Urinary bladder (tissue), 4 donors: ENCODE data around the gene RPL18A. TPM values are rescaled to one million over a fixed set of nuclear protein-coding genes. Genes with fewer than 3 reads are reported as not detected.

Source experiments
- DNase-seq: peaks from one replicate; pipeline ENCODE4 v3.0.0-alpha.2; 2015; ENCODE audit errors: extremely low spot score
- H3K27ac ChIP-seq: one replicate; pipeline ENCODE4 v1.5.1; 2013; ENCODE audit warnings: low read depth, mild to moderate bottlenecking, moderate library complexity
- H3K36me3 ChIP-seq: one replicate; pipeline ENCODE4 v1.6.1; 2013; ENCODE audit warnings: mild to moderate bottlenecking, moderate library complexity; ENCODE audit not compliant: insufficient read depth
- H3K4me1 ChIP-seq: one replicate; pipeline ENCODE4 v1.6.1; 2013; ENCODE audit warnings: mild to moderate bottlenecking, moderate library complexity; ENCODE audit not compliant: insufficient read depth
- H3K4me3 ChIP-seq: one replicate; pipeline ENCODE4 v1.5.1; 2013; ENCODE audit warnings: low read depth, low read length
- WGBS: extraction: QIAGEN DNeasy Blood & Tissue Kit; methylation state at CpG from one replicate; pipeline ENCODE4 v1.1.7; 2013; 5-methylcytosine and 5-hydroxymethylcytosine counted together
- polyA plus RNA-seq: library from polyadenylated mRNA; stranded (reverse); fragments of 200-250 nt; gene quantifications from one replicate; pipeline ENCODE4 v1.2.3, GENCODE V29; 2013
- total RNA-seq: library from RNA; depleted of rRNA; stranded (reverse); fragments of >200 nt; gene quantifications from one replicate; pipeline ENCODE4 v1.2.3, GENCODE V29; 2014
- donor health status: healthy with polysubstance abuse.
- donor health status: healthy.

RPL18A gene
- total and polyA plus RNA-seq, 2 donors, result 531 to 2,929 TPM

- Histone ChIP-seq H3K4me3 (no peak overlapping the region), H3K4me1 (no peaks in the 10 kb centered on the region), H3K27ac (no peak overlapping the region), H3K36me3 (no peaks in the 10 kb centered on the region)
- WGBS, result 49% methylated on average over 6 of the region's 6 CpGs
- DNase-seq, result no peak
Observed at GRCh38 chr19:17868669-17869068, 9.0 kb downstream of the RPL18A start.

GRCh38 chr19:17869114-17869608 is 9.5 kb downstream of the RPL18A start:
- Histone ChIP-seq H3K4me1 (no peaks in the 10 kb centered on the region), H3K36me3 (no peaks in the 10 kb centered on the region), H3K4me3 (no peak overlapping the region), H3K27ac (no peak overlapping the region)
- WGBS, result 35% methylated on average over 11 of the region's 11 CpGs
- no peak for DNase-seq

- Histone ChIP-seq H3K4me3 (no peak overlapping the region), H3K4me1 (no peaks in the 10 kb centered on the region), H3K27ac (no peak overlapping the region), H3K36me3 (no peaks in the 10 kb centered on the region)
- WGBS, result 58% methylated on average over 10 of the region's 10 CpGs
- DNase-seq, result no peak
Observed at GRCh38 chr19:17871032-17871877, 11.5 kb downstream of the RPL18A start.

GRCh38 chr19:17871878-17872250 is 12.2 kb downstream of the RPL18A start, which contains the start of gene SLC5A5:
SLC5A5 (plus strand) TSS chr19:17871945; CDS start chr19:17872320, 375 bp downstream.
- no peaks in the 10 kb centered on the region for H3K36me3 ChIP-seq
- H3K4me1 ChIP-seq, result no peaks in the 10 kb centered on the region
- WGBS, result 3% methylated on average over 26 of the region's 26 CpGs
- no peak for DNase-seq
- H3K4me3 ChIP-seq, result no peak within 1 kb of the TSS
- H3K27ac ChIP-seq, result no peak within 1 kb of the TSS

GRCh38 chr19:17872251-17873001 is 12.7 kb downstream of the RPL18A start:
- Histone ChIP-seq H3K4me1 (no peaks in the 10 kb centered on the region), H3K4me3 (no peak overlapping the region), H3K27ac (no peak overlapping the region), H3K36me3 (no peaks in the 10 kb centered on the region)
- 5% methylated on average over 61 of the region's 61 CpGs for WGBS
- DNase-seq, result no peak

GRCh38 chr19:17873786-17874757 is 14.4 kb downstream of the RPL18A start:
- no peak overlapping the region for H3K27ac ChIP-seq
- H3K4me3 ChIP-seq, result no peak overlapping the region
- H3K4me1 ChIP-seq, result no peaks in the 10 kb centered on the region
- no peaks in the 10 kb centered on the region for H3K36me3 ChIP-seq
- DNase-seq, result no peak
- 7% methylated on average over 63 of the region's 63 CpGs for WGBS

GRCh38 chr19:17874758-17875135 is 15.0 kb downstream of the RPL18A start:
- Histone ChIP-seq H3K4me3 (no peak overlapping the region), H3K36me3 (no peaks in the 10 kb centered on the region), H3K27ac (no peak overlapping the region), H3K4me1 (no peaks in the 10 kb centered on the region)
- no peak for DNase-seq
- WGBS, result 85% methylated on average over 9 of the region's 9 CpGs

- H3K4me3 ChIP-seq, result no peak overlapping the region
- no peaks in the 10 kb centered on the region for H3K36me3 ChIP-seq
- no peaks in the 10 kb centered on the region for H3K4me1 ChIP-seq
- 89% methylated on average over 16 of the region's 16 CpGs for WGBS
- no peak for DNase-seq
- H3K27ac ChIP-seq, result no peak overlapping the region
Observed at GRCh38 chr19:17877696-17878095, 18.0 kb downstream of the RPL18A start.

- WGBS, result 77% methylated on average over 7 of the region's 7 CpGs
- no peak overlapping the region for H3K27ac ChIP-seq
- H3K4me1 ChIP-seq, result no peaks in the 10 kb centered on the region
- no peaks in the 10 kb centered on the region for H3K36me3 ChIP-seq
- no peak for DNase-seq
- H3K4me3 ChIP-seq, result no peak overlapping the region
Observed at GRCh38 chr19:17879466-17879865, 19.8 kb downstream of the RPL18A start.

GRCh38 chr19:17881701-17882100 is 22.0 kb downstream of the RPL18A start:
- Histone ChIP-seq H3K4me3 (no peak overlapping the region), H3K27ac (no peak overlapping the region), H3K36me3 (no peaks in the 10 kb centered on the region), H3K4me1 (no peaks in the 10 kb centered on the region)
- 69% methylated on average over 7 of the region's 7 CpGs for WGBS
- DNase-seq, result no peak

- no peaks in the 10 kb centered on the region for H3K4me1 ChIP-seq
Observed at GRCh38 chr19:17883627-17884410, 24.1 kb downstream of the RPL18A start.

GRCh38 chr19:17886515-17886914 is 26.8 kb downstream of the RPL18A start:
- H3K4me3 ChIP-seq, result no peak overlapping the region
- H3K36me3 ChIP-seq, result no peaks in the 10 kb centered on the region
- no peak overlapping the region for H3K27ac ChIP-seq
- DNase-seq, result no peak
- WGBS, result 77% methylated on average over 7 of the region's 7 CpGs
- no peaks in the 10 kb centered on the region for H3K4me1 ChIP-seq

More at GRCh38 chr19:17883627-17884410, 24.1 kb downstream of the RPL18A start:
- DNase-seq, result no peak
- 69% methylated on average over 33 of the region's 33 CpGs for WGBS
- Histone ChIP-seq H3K36me3 (no peaks in the 10 kb centered on the region), H3K27ac (no peak overlapping the region), H3K4me3 (no peak overlapping the region)
